Stimulated activated naive CD4-positive, alpha-beta T cell (primary cell): ENCODE results near the gene SHLD3.
"Not testable (repeated sequence)": the region's sequence is repeated elsewhere in the genome, so short reads cannot be mapped to it uniquely, and the experiment has no call there.

ENCODE experiments used
- DNase-seq, 6 experiments: peaks; one replicate each; lab custom pipeline; 2025; lab: John Stamatoyannopoulos, UW

The SHLD3 gene

GRCh38 chr5:65676056-65676455 lies 51.2 kb downstream of the SHLD3 start:
- DNase-seq, result not testable (repeated sequence)
